Natural killer cell (primary cell): ENCODE data around the gene E2F7. TPM values are rescaled to one million over a fixed set of nuclear protein-coding genes. Genes with fewer than 3 reads are reported as not detected.
"Not testable (repeated sequence)": the region's sequence is repeated elsewhere in the genome, so short reads cannot be mapped to it uniquely, and the experiment has no call there.

Experiments
- ATAC-seq, 3 donors: fragments of 150-1000 bp in 2 of 3; fragments of 200-7000 bp in 1 of 3; cut with Tn5 transposase; 1 replicate in 1 of 3; 2 replicates in 2 of 3; pipeline ENCODE4 v1.10.0; 2021; ENCODE audit warnings: mild to moderate bottlenecking in 2 of 3, moderate library complexity in 2 of 3
- DNase-seq, 2 donors: peaks; one replicate each; pipeline versions ENCODE4 v3.0.0 to v3.0.0-alpha.2; 2013 to 2021; ENCODE audit warnings: mixed read lengths in 1 of 2
- H3K27ac ChIP-seq: one replicate; pipeline ENCODE4 v1.5.1; 2013; ENCODE audit warnings: mild to moderate bottlenecking, low read length
- H3K27me3 ChIP-seq: one replicate; pipeline ENCODE4 v1.6.1; 2013; ENCODE audit warnings: low read length; ENCODE audit not compliant: control insufficient read depth, insufficient read depth
- H3K36me3 ChIP-seq: one replicate; pipeline ENCODE4 v1.6.1; 2013; ENCODE audit warnings: low read length; ENCODE audit not compliant: control insufficient read depth, insufficient read depth
- H3K4me1 ChIP-seq: one replicate; pipeline ENCODE4 v1.6.1; 2013; ENCODE audit warnings: low read length; ENCODE audit not compliant: control insufficient read depth, insufficient read depth
- H3K4me3 ChIP-seq: one replicate; pipeline ENCODE4 v1.5.1; 2013; ENCODE audit warnings: low read length
- H3K9me3 ChIP-seq: one replicate; pipeline ENCODE4 v1.6.1; 2013; ENCODE audit warnings: low read length; ENCODE audit not compliant: control insufficient read depth, insufficient read depth
- H3K27ac Mint-ChIP-seq, 2 donors: one replicate each; pipeline ENCODE4 v1.8.0; 2022; ENCODE audit warnings: mild to moderate bottlenecking in 2 of 2, mixed read lengths in 2 of 2, moderate library complexity in 1 of 2
- H3K27me3 Mint-ChIP-seq, 2 donors: one replicate each; pipeline ENCODE4 v1.8.0; 2022; ENCODE audit warnings: low read depth in 2 of 2, mixed read lengths in 2 of 2
- H3K36me3 Mint-ChIP-seq: one replicate; pipeline ENCODE4 v1.8.0; 2022; ENCODE audit warnings: mixed read lengths
- H3K4me1 Mint-ChIP-seq, 2 donors: one replicate each; pipeline ENCODE4 v1.8.0; 2022; ENCODE audit warnings: mixed read lengths in 2 of 2
- H3K4me3 Mint-ChIP-seq: one replicate; pipeline ENCODE4 v1.8.0; 2022; ENCODE audit warnings: mild to moderate bottlenecking, moderate library complexity, mixed read lengths
- H3K9me3 Mint-ChIP-seq, 2 donors: one replicate each; pipeline ENCODE4 v1.8.0; 2022; ENCODE audit warnings: mixed read lengths in 2 of 2
- WGBS: methylation state at CpG from one replicate; pipeline ENCODE4 v1.1.7; 2013; ENCODE audit warnings: missing lambda C conversion rate; ENCODE audit not compliant: insufficient coverage; 5-methylcytosine and 5-hydroxymethylcytosine counted together
- intact Hi-C: fragments of 100-400 bp; cut with micrococcal nuclease; formaldehyde crosslinking; loops from one replicate; pipeline ENCODE4 v1.14.2; 2022
- total RNA-seq, 4 donors: library from RNA; stranded (reverse); fragments of 120-200 nt in 1 of 4; gene quantifications; one replicate each; pipeline versions ENCODE4 v1.2.3 to v1.2.4, GENCODE V29; 2013 to 2022
- TF ChIP-seq, protein P1 (sequence below): fragments of 200-600 bp; IDR thresholded peaks from one replicate; pipeline ENCODE4 v1.8.0; 2022; ENCODE audit warnings: antibody characterized with exemption

E2F7 gene
- total RNA-seq, 3 donors from 2014 or later (not counting 1 experiment from before 2014, with no cell fraction given): 0.30 to 1.1 (median 0.59) TPM

- Mint-ChIP-seq H3K9me3 (no peaks in the 10 kb centered on the region), H3K36me3 (no peaks in the 10 kb centered on the region), H3K4me1 (no peaks in the 10 kb centered on the region), H3K27ac (no peak overlapping the region), H3K4me3 (no peak overlapping the region), H3K27me3 (no peaks in the 10 kb centered on the region)
- DNase-seq (no peak), ATAC-seq (no peak)
- no peaks in the 10 kb centered on the region for H3K4me1 ChIP-seq
- H3K27ac ChIP-seq: no peak overlapping the region
- H3K4me3 ChIP-seq: no peak overlapping the region
- H3K9me3 ChIP-seq: no peaks in the 10 kb centered on the region
- WGBS: 94% methylated on average over 2 of the region's 2 CpGs
- TF ChIP-seq, protein P1, sequence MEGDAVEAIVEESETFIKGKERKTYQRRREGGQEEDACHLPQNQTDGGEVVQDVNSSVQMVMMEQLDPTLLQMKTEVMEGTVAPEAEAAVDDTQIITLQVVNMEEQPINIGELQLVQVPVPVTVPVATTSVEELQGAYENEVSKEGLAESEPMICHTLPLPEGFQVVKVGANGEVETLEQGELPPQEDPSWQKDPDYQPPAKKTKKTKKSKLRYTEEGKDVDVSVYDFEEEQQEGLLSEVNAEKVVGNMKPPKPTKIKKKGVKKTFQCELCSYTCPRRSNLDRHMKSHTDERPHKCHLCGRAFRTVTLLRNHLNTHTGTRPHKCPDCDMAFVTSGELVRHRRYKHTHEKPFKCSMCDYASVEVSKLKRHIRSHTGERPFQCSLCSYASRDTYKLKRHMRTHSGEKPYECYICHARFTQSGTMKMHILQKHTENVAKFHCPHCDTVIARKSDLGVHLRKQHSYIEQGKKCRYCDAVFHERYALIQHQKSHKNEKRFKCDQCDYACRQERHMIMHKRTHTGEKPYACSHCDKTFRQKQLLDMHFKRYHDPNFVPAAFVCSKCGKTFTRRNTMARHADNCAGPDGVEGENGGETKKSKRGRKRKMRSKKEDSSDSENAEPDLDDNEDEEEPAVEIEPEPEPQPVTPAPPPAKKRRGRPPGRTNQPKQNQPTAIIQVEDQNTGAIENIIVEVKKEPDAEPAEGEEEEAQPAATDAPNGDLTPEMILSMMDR: no peak
- H3K36me3 ChIP-seq: no peaks in the 10 kb centered on the region
- intact Hi-C loops: no loop called here
- H3K27me3 ChIP-seq: no peaks in the 10 kb centered on the region
Observed at GRCh38 chr12:77102123-77102522, 36.8 kb upstream of the E2F7 start.

GRCh38 chr12:77099799-77100198 is 34.4 kb upstream of the E2F7 start:
- H3K4me3 Mint-ChIP-seq: no peak overlapping the region
- no peaks in the 10 kb centered on the region for H3K4me1 Mint-ChIP-seq
- peaks cover 0 to 6% of the 10 kb centered on the region in 2 donors for H3K27me3 Mint-ChIP-seq
- Histone ChIP-seq H3K4me1 (no peaks in the 10 kb centered on the region), H3K9me3 (peaks cover 3% of the 10 kb centered on the region), H3K4me3 (no peak overlapping the region), H3K36me3 (no peaks in the 10 kb centered on the region), H3K27ac (no peak overlapping the region), H3K27me3 (no peaks in the 10 kb centered on the region)
- intact Hi-C loops: no loop called here
- DNase-seq (no peak), ATAC-seq (no peak)
- TF ChIP-seq, protein P1: no peak
- H3K36me3 Mint-ChIP-seq: no peaks in the 10 kb centered on the region
- 92% methylated on average over 2 of the region's 2 CpGs for WGBS
- H3K27ac Mint-ChIP-seq: no peak overlapping the region
- peaks cover 0 to 2% of the 10 kb centered on the region in 2 donors for H3K9me3 Mint-ChIP-seq

DNA sequence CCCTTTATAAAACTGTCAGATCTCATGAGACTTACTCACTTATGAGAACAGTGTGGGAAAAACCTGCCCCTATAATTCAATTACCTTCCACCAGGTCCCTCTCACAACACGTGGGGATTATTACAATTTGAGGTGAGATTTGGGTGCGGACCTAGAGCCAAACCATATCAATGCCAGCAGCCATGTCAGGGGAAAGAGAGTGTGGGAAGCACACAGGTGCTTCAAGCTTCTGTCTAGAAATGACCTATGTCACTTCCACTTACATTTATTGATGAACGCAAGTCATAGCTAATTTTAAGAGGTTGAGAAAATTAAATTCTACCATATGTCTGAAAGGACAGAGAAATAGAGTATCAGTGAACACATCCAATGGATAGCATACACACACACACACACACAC is 32.5 kb upstream of the E2F7 start:
- DNase-seq (no peak), ATAC-seq (no peak)
- no peak overlapping the region for H3K4me3 Mint-ChIP-seq
- TF ChIP-seq, protein P1: no peak
- Histone ChIP-seq H3K4me1 (no peaks in the 10 kb centered on the region), H3K9me3 (peaks cover 3% of the 10 kb centered on the region), H3K36me3 (no peaks in the 10 kb centered on the region), H3K4me3 (no peak overlapping the region), H3K27ac (no peak overlapping the region), H3K27me3 (no peaks in the 10 kb centered on the region)
- H3K36me3 Mint-ChIP-seq: no peaks in the 10 kb centered on the region
- peaks cover 0 to 2% of the 10 kb centered on the region in 2 donors for H3K9me3 Mint-ChIP-seq
- H3K27ac Mint-ChIP-seq: no peak overlapping the region
- WGBS: 100% methylated on average over 1 of the region's 3 CpGs
- peaks cover 0 to 7% of the 10 kb centered on the region in 2 donors for H3K27me3 Mint-ChIP-seq
- no peaks in the 10 kb centered on the region for H3K4me1 Mint-ChIP-seq
- intact Hi-C loops: no loop called here

GRCh38 chr12:77092227-77092626 is 26.9 kb upstream of the E2F7 start:
- H3K9me3 Mint-ChIP-seq, H3K36me3 Mint-ChIP-seq, H3K27me3 Mint-ChIP-seq, H3K27ac ChIP-seq, DNase-seq, H3K4me1 Mint-ChIP-seq, H3K9me3 ChIP-seq, H3K4me3 Mint-ChIP-seq, intact Hi-C loops, H3K27me3 ChIP-seq, H3K4me1 ChIP-seq, H3K27ac Mint-ChIP-seq, ATAC-seq, H3K4me3 ChIP-seq, H3K36me3 ChIP-seq: not testable (repeated sequence)
- WGBS: no CpG with 5 or more reads among the region's 3 CpGs
